Measurements from ENCODE around the gene METAP1D. TPM values are rescaled to one million over a fixed set of nuclear protein-coding genes. Genes with fewer than 3 reads are reported as not detected.

Gene METAP1D
- total and polyA plus RNA-seq, 11 donors: 2.9 to 7.0 (median 5.3) TPM

- Histone ChIP-seq H3K36me3 (peaks cover 0 to 2% (median 0%) of the 10 kb centered on the region in 9 donors), H3K27me3 (peaks cover 96 to 100% (median 100%) of the 10 kb centered on the region in 9 donors)
- TF ChIP-seq CTCF (IDR thresholded peaks at IDR 0.05) (no peak), POLR2A (IDR thresholded peaks at IDR 0.05) (no peak)
Observed at GRCh38 chr2:172095146-172095904, 95.6 kb downstream of the METAP1D start.

DNA sequence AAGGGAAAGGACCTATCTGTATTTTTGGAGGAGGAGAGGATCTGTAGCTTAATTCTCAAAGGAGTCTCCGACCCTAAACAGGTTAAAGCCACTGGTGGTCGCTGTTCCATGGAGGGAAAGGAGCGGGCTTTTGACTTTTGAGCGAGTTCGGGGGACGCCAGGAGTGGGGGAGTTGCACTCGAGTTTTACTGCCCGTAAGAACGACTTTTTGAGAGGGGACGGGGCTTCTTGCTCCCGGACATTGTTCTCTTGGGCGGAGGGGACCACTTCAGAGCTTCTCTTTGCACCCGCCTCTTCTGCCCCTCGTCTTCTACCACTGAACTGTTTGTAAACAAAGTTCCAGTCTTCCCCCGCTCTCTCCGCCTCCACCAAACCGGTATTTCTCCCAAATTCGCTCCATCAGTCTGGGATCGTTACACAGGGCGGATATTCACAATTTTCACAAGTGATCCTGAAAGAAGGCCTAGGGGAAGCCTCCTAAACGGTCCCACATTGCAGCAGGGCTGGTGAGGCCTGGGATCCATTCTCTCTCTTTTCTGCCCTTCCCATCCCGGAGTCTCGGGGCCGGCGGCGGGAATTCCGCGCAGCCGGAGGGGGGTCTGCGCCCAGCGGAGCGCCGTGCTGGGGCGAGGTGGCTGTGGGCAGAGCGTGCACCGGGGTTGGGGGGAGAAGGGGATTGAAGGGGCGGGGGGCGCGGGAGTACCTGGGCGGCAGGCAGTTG lies 96.3 kb downstream of the METAP1D start:
- intact Hi-C loops (cut with DNase I): no loop called here
- Histone ChIP-seq H3K27ac (no peak overlapping the region), H3K27me3 (peaks cover 95 to 100% (median 100%) of the 10 kb centered on the region in 9 donors), H3K4me1 (peaks cover 4 to 67% (median 51%) of the 10 kb centered on the region in 12 donors), H3K4me3 (peak overlapping the region in 10 of 12 donors; percentile 14 to 58 (median 40)), H3K36me3 (peaks cover 0 to 3% (median 0%) of the 10 kb centered on the region in 9 donors), H3K9me3 (no peaks in the 10 kb centered on the region)
- no peak for DNase-seq
- TF ChIP-seq POLR2A (IDR thresholded peaks at IDR 0.05): no peak
- no peak for TF ChIP-seq CTCF (IDR thresholded peaks at IDR 0.05)
- no peak for ATAC-seq
- WGBS, 4 donors: 4 to 7% (median 6%) methylated on average over 33 to 40 of the region's 40 CpGs

More at GRCh38 chr2:172095146-172095904, 95.6 kb downstream of the METAP1D start:
- H3K9me3 ChIP-seq: no peaks in the 10 kb centered on the region
- DNase-seq: no peak
- peaks cover 4 to 60% (median 43%) of the 10 kb centered on the region in 12 donors for H3K4me1 ChIP-seq
- 0 to 2% (median 2%) methylated on average over 24 to 51 of the region's 51 CpGs for WGBS, 4 donors
- peak; percentile 17 to 61 (median 27) for ATAC-seq
- H3K4me3 ChIP-seq: peak overlapping the region in 11 of 12 donors; percentile 26 to 58 (median 41)
- H3K27ac ChIP-seq: no peak overlapping the region
- intact Hi-C loops (cut with DNase I): no loop called here

- H3K4me1 ChIP-seq: peaks cover 6 to 76% (median 58%) of the 10 kb centered on the region in 12 donors
- H3K27me3 ChIP-seq: peaks cover 96 to 100% (median 100%) of the 10 kb centered on the region in 9 donors
- H3K36me3 ChIP-seq: peaks cover 0 to 3% (median 0%) of the 10 kb centered on the region in 9 donors
- WGBS, 4 donors: 4 to 8% (median 6%) methylated on average over 48 to 55 of the region's 55 CpGs
- no peaks in the 10 kb centered on the region for H3K9me3 ChIP-seq
- TF ChIP-seq POLR2A (IDR thresholded peaks at IDR 0.05) (no peak), CTCF (IDR thresholded peaks at IDR 0.05) (no peak)
- no peak overlapping the region for H3K27ac ChIP-seq
- ATAC-seq (peak in 1 of 4 donors; percentile 12), DNase-seq (no peak)
- intact Hi-C loops (cut with DNase I): no loop called here
- peak overlapping the region in 10 of 12 donors; percentile 14 to 58 (median 32) for H3K4me3 ChIP-seq
Observed at GRCh38 chr2:172096626-172097547, 97.1 kb downstream of the METAP1D start.
